Activated T-cell treated with anti-CD3 and anti-CD28 coated beads, Interleukin-2, amount 50 U/mL, for 72 hours (primary cell): ENCODE measurements around the gene FKBP3. TPM values are rescaled to one million over a fixed set of nuclear protein-coding genes. Genes with fewer than 3 reads are reported as not detected.

ENCODE experiments used
- ATAC-seq, 2 donors: fragments of 150-1000 bp; cut with Tn5 transposase; replicated peaks in 1 of 2; 2 replicates each; pipeline ENCODE4 v1.10.0; 2021; ENCODE audit warnings: moderate library complexity in 2 of 2, mild to moderate bottlenecking in 1 of 2
- DNase-seq, 2 donors: peaks; one replicate each; pipeline ENCODE4 v3.0.0; 2021 to 2022; ENCODE audit warnings: mixed read lengths in 1 of 2
- H3K27ac Mint-ChIP-seq: one replicate; pipeline ENCODE4 v1.8.0; 2022; ENCODE audit warnings: mild to moderate bottlenecking, moderate library complexity, mixed read lengths
- H3K27me3 Mint-ChIP-seq: one replicate; pipeline ENCODE4 v1.8.0; 2022; ENCODE audit warnings: low read depth, mixed read lengths
- H3K36me3 Mint-ChIP-seq, 2 donors: one replicate each; pipeline ENCODE4 v1.8.0; 2022; ENCODE audit warnings: mixed read lengths in 2 of 2, mild to moderate bottlenecking in 1 of 2; ENCODE audit not compliant: insufficient read depth in 2 of 2
- H3K4me1 Mint-ChIP-seq: one replicate; pipeline ENCODE4 v1.8.0; 2022; ENCODE audit warnings: low read depth, mixed read lengths
- H3K4me3 Mint-ChIP-seq, 2 donors: one replicate each; pipeline ENCODE4 v1.8.0; 2022; ENCODE audit warnings: mild to moderate bottlenecking in 2 of 2, mixed read lengths in 2 of 2, moderate library complexity in 2 of 2
- H3K9me3 Mint-ChIP-seq, 2 donors: one replicate each; pipeline ENCODE4 v1.8.0; 2022; ENCODE audit warnings: mixed read lengths in 2 of 2
- total RNA-seq, 2 donors: library from RNA; stranded (reverse); gene quantifications; one replicate each; pipeline ENCODE4 v1.2.3, GENCODE V29; 2022

The FKBP3 gene
- total RNA-seq, 2 donors from 2014 or later = 48.6 to 49.6 TPM

- Mint-ChIP-seq H3K27me3 (no peaks in the 10 kb centered on the region), H3K27ac (peak within 1 kb of the TSS; percentile 100), H3K4me1 (peaks cover 53% of the 10 kb centered on the region), H3K4me3 (peak within 1 kb of the TSS; percentile 93 to 100), H3K9me3 (no peaks in the 10 kb centered on the region), H3K36me3 (peaks cover 1 to 6% of the 10 kb centered on the region in 2 donors)
- ATAC-seq (peak; percentile 51 to 56), DNase-seq (peak; percentile 86 to 88)
Measured at GRCh38 chr14:45135659-45136395, 1.5 kb upstream of the FKBP3 start, which contains the start of gene FANCM. TSS of gene FANCM (plus strand) at chr14:45135930. CDS start at chr14:45136032, 102 bp downstream.

DNA sequence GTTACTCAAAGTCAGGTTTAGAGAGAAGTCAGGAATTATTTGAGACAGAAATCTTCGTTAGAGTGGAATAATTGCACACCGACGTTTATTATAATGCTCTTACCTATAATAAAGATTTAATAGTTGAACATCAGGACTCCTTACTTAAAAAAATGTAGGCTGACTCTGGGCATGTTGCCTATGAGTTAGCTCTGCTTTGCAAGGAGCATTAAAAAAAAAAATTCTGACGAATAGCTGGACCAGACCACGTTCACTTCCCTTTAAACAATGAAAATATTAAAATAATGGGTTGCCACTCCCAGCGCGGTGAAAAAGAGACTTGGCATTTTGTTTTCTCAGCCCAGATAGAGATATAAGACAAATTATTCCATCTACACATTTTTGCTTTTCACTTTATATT lies 875 bp upstream of the FKBP3 start:
- Mint-ChIP-seq H3K4me1 (peaks cover 46% of the 10 kb centered on the region), H3K27me3 (no peaks in the 10 kb centered on the region)

DNA sequence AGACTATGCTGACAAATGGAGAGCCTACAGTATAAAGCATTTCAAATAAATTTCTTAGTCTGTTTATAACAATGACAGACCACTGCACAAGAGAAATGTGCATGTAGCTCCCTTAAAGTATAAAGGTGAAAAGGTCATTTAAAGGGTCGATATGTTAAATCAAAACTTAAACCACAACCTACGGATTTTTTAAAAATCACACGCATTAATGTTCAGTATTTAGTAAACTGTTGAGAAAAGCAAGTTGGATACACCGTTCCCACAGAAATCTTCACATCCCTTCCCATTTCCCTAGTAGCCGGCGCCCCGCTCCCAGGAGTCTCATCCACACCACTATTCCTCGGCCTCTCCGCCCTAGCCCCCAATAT lies 614 bp downstream of the FKBP3 start:
- Mint-ChIP-seq H3K27ac (peak overlapping the region; percentile 100), H3K4me1 (peaks cover 37% of the 10 kb centered on the region), H3K4me3 (peak overlapping the region; percentile 93 to 100), H3K27me3 (no peaks in the 10 kb centered on the region), H3K36me3 (peaks cover 1 to 6% of the 10 kb centered on the region in 2 donors), H3K9me3 (no peaks in the 10 kb centered on the region)
- ATAC-seq (no peak), DNase-seq (no peak)

More for the DNA sequence above, 875 bp upstream of the FKBP3 start:
- ATAC-seq = no peak
- peak overlapping the region; percentile 100 for H3K27ac Mint-ChIP-seq
- H3K4me3 Mint-ChIP-seq = peak overlapping the region; percentile 93 to 100
- DNase-seq = peak in 1 of 2 donors; percentile 4
- no peaks in the 10 kb centered on the region for H3K9me3 Mint-ChIP-seq
- peaks cover 1 to 6% of the 10 kb centered on the region in 2 donors for H3K36me3 Mint-ChIP-seq

- no peaks in the 10 kb centered on the region for H3K27me3 Mint-ChIP-seq
- peaks cover 17% of the 10 kb centered on the region for H3K4me1 Mint-ChIP-seq
- no peaks in the 10 kb centered on the region for H3K9me3 Mint-ChIP-seq
- no peak overlapping the region for H3K4me3 Mint-ChIP-seq
- H3K36me3 Mint-ChIP-seq = peaks cover 4 to 17% of the 10 kb centered on the region in 2 donors
- ATAC-seq (no peak), DNase-seq (no peak)
- H3K27ac Mint-ChIP-seq = no peak overlapping the region
Measured at GRCh38 chr14:45128963-45129629, 5.2 kb downstream of the FKBP3 start.

- Mint-ChIP-seq H3K4me1 (no peaks in the 10 kb centered on the region), H3K9me3 (no peaks in the 10 kb centered on the region), H3K27ac (peak overlapping the region; percentile 35), H3K4me3 (no peak overlapping the region), H3K36me3 (peaks cover 4 to 26% of the 10 kb centered on the region in 2 donors), H3K27me3 (no peaks in the 10 kb centered on the region)
- no peak for DNase-seq
- ATAC-seq = no peak
Measured at GRCh38 chr14:45125754-45126153, 8.5 kb downstream of the FKBP3 start.

GRCh38 chr14:45123271-45123670 lies 11.0 kb downstream of the FKBP3 start:
- no peak for DNase-seq
- peaks cover 7 to 31% of the 10 kb centered on the region in 2 donors for H3K36me3 Mint-ChIP-seq
- no peak for ATAC-seq
- H3K27ac Mint-ChIP-seq = no peak overlapping the region
- H3K4me1 Mint-ChIP-seq = no peaks in the 10 kb centered on the region
- no peak overlapping the region for H3K4me3 Mint-ChIP-seq
- no peaks in the 10 kb centered on the region for H3K27me3 Mint-ChIP-seq
- H3K9me3 Mint-ChIP-seq = no peaks in the 10 kb centered on the region

GRCh38 chr14:45120096-45120495 lies 14.2 kb downstream of the FKBP3 start:
- H3K4me1 Mint-ChIP-seq = peaks cover 7% of the 10 kb centered on the region
- H3K4me3 Mint-ChIP-seq = no peak overlapping the region
- no peak overlapping the region for H3K27ac Mint-ChIP-seq
- ATAC-seq (no peak), DNase-seq (no peak)
- peaks cover 4 to 28% of the 10 kb centered on the region in 2 donors for H3K36me3 Mint-ChIP-seq
- H3K27me3 Mint-ChIP-seq = no peaks in the 10 kb centered on the region
- no peaks in the 10 kb centered on the region for H3K9me3 Mint-ChIP-seq

DNA sequence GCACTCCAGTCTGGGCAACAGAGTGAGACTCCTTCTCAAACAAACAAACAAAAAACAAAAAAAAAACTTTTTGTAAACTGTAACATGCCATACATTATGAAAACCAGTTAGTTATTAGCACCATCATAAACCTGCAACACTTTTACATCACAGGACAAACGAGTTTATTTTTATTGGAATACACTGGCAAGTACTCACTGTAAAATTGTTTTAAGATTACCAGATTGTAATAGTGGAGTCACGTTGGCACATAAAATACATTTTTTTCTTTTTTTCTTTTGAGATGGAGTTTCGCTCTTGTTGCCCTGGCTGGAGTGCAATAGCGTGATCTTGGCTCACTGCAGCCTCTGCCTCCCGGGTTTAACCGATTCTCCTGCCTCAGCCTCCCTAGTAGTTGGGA lies 15.7 kb downstream of the FKBP3 start:
- H3K36me3 Mint-ChIP-seq = peaks cover 5 to 24% of the 10 kb centered on the region in 2 donors
- no peaks in the 10 kb centered on the region for H3K27me3 Mint-ChIP-seq
- H3K27ac Mint-ChIP-seq = no peak overlapping the region
- H3K4me3 Mint-ChIP-seq = no peak overlapping the region
- ATAC-seq (no peak), DNase-seq (no peak)
- H3K4me1 Mint-ChIP-seq = peaks cover 20% of the 10 kb centered on the region
- no peaks in the 10 kb centered on the region for H3K9me3 Mint-ChIP-seq

- Mint-ChIP-seq H3K4me1 (peaks cover 25% of the 10 kb centered on the region), H3K27me3 (no peaks in the 10 kb centered on the region), H3K36me3 (peaks cover 14 to 30% of the 10 kb centered on the region in 2 donors), H3K4me3 (peak overlapping the region in 1 of 2 donors; percentile 55), H3K27ac (peak overlapping the region; percentile 93), H3K9me3 (no peaks in the 10 kb centered on the region)
- ATAC-seq (peak; percentile 87 to 91), DNase-seq (no peak)
Measured at GRCh38 chr14:45114327-45114726, 20.0 kb downstream of the FKBP3 start.

DNA sequence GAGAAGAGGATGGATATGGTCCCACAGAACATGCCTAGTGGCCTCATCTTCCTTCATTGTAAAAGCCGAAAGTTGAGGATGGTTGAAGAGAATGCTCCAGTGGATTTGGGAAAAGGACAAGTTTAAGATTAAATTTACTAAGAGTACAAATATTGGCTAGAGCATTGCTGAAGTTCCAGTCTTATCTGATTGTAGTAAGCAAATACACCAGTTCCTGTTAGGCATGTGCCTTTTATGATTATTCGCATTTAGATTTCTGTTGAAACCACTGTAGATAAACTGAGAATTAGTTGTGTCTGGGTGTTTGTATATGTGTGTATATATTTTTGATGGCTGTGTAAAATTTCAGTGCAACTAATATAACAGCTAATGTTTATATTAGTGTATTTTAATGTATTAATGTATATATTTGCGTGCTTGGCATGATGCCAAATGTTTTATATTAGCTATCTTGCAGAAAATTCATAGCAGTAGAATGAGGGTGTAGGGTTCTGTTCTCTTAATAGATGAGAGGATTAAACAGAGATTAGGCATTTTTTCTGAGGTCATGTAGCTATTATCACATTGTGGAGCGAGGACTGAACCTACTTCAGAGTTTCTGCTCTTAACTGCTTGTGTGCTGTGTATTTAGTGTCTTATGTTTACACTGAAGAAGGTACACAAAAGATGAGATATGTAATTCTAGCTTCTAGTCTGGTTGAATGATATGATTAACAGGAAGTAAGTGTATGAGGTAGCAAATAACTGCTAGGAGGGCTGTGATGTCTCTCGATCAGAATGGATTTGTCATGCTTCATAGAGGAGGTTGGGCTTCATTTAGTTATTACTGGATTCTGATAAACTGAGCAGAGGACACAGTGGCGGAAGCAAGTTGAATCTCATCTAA lies 21.1 kb downstream of the FKBP3 start:
- Mint-ChIP-seq H3K36me3 (peaks cover 12 to 33% of the 10 kb centered on the region in 2 donors), H3K4me3 (peak overlapping the region; percentile 7 to 86), H3K4me1 (peaks cover 25% of the 10 kb centered on the region), H3K9me3 (no peaks in the 10 kb centered on the region), H3K27ac (peak overlapping the region; percentile 98), H3K27me3 (no peaks in the 10 kb centered on the region)
- no peak for DNase-seq
- peak; percentile 50 to 73 for ATAC-seq

GRCh38 chr14:45104561-45104960 lies 29.7 kb downstream of the FKBP3 start:
- H3K4me1 Mint-ChIP-seq = no peaks in the 10 kb centered on the region

DNA sequence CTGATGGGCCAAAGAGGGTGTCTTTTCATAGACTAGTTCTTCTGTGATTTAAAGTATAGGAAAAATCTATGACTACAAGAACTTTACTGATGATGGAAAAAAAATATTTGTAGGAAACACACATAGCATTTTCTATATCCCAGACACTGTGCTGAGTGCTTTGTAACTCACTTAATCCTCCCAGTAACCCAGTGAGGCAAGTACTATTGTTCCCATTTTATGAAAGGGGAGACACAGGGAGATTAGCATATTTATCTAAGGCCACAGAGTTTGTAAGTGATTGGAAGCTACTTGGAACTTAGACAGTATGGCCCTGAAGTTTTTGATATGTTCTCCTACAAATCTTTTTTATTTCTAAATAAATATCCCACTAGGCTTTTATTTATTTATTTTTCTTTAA lies 30.5 kb downstream of the FKBP3 start:
- H3K27me3 Mint-ChIP-seq = no peaks in the 10 kb centered on the region
- DNase-seq (no peak), ATAC-seq (no peak)
- H3K27ac Mint-ChIP-seq = peak overlapping the region; percentile 19
- H3K36me3 Mint-ChIP-seq = peaks cover 4 to 46% of the 10 kb centered on the region in 2 donors
- peaks cover 0 to 2% of the 10 kb centered on the region in 2 donors for H3K9me3 Mint-ChIP-seq
- no peaks in the 10 kb centered on the region for H3K4me1 Mint-ChIP-seq
- no peak overlapping the region for H3K4me3 Mint-ChIP-seq

More at GRCh38 chr14:45104561-45104960, 29.7 kb downstream of the FKBP3 start:
- DNase-seq (no peak), ATAC-seq (no peak)
- H3K27ac Mint-ChIP-seq = peak overlapping the region; percentile 59
- no peak overlapping the region for H3K4me3 Mint-ChIP-seq
- peaks cover 4 to 42% of the 10 kb centered on the region in 2 donors for H3K36me3 Mint-ChIP-seq
- no peaks in the 10 kb centered on the region for H3K27me3 Mint-ChIP-seq
- peaks cover 0 to 2% of the 10 kb centered on the region in 2 donors for H3K9me3 Mint-ChIP-seq
